Heart left ventricle (tissue), 13 donors: ENCODE results near the gene ATF7.

Source experiments
- POLR2A ChIP-seq, 2 donors: fragments of 450-650 bp; IDR thresholded peaks; one replicate each; pipeline ENCODE4 v1.6.1; 2017; ENCODE audit warnings: antibody characterized with exemption in 2 of 2, mild to moderate bottlenecking in 2 of 2, moderate library complexity in 2 of 2
- TF ChIP-seq, protein P1 (sequence below), 12 donors: fragments of 200-600 bp; sonication (generic) in 4 of 12; IDR thresholded peaks; one replicate each; pipeline versions ENCODE4 v1.5.0 to v1.8.0; 2018 to 2022; ENCODE audit warnings: antibody characterized with exemption in 12 of 12, mild to moderate bottlenecking in 5 of 12
- donor health status: ischemic (EF 13 %, LVEDD 7.1; RV severe dilation, severe dysfunction).
- donor health status: DM: no; HTN: yes; CAD: no.
- donor health status: DM: no; HTN: no; CAD: no.
- donor health status: ischemic (EF 25% LVEDD 6.9; RV normal size, moderate dysfunction).
- donor health status: ischemic (EF 25% LVEDD 5.7; RV mildly dilated, moderate dysfunction).
- donor health status: ischemic (EF 35%, LVEDD 5.7; RV mildly dilated, moderate dysfunction).
- donor health status: nonischemic (EF 11% LVEDD 7.7; RV severe dilation, severe dysfunction).
- donor health status: DM: yes; HTN: yes; CAD: no.
- donor health status: PGD.
- donor health status: ischemic (EF 29% LVEDD 5.4; RV normal size, mild dysfunction).
- donor health status: nonischemic (EF 23%, LVEDD 6.1; RV moderate dilation, normal function).

DNA sequence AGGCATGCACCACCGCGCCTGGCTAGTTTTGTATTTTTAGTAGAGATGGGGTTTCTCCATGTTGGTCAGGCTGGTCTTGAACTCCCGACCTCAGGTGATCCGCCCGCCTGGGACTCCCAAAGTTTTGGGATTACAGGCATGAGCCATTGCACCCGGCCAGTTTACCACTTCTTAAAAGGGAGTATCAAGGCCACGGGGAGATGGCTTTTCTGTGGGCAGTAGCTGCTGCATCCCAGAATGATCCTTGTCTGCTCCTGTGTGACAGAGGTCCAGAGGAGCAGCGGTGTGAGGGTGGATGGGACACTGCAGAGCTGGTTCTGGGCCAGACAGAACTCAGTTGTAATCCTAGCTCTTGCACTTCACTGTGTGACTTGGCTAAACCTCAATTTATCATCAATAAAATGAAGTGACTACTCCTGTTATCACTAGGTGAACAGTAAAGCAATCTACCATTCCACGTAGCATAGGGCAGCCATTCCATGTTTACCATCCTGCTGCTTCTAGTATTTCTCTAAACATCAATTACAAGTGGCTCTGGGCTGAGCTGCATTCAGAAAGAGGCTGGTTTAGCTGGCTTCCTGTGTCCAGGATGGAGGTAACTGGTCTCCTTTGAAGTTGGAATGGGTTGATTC lies 115.9 kb downstream of the ATF7 start:
- TF ChIP-seq, protein P1, sequence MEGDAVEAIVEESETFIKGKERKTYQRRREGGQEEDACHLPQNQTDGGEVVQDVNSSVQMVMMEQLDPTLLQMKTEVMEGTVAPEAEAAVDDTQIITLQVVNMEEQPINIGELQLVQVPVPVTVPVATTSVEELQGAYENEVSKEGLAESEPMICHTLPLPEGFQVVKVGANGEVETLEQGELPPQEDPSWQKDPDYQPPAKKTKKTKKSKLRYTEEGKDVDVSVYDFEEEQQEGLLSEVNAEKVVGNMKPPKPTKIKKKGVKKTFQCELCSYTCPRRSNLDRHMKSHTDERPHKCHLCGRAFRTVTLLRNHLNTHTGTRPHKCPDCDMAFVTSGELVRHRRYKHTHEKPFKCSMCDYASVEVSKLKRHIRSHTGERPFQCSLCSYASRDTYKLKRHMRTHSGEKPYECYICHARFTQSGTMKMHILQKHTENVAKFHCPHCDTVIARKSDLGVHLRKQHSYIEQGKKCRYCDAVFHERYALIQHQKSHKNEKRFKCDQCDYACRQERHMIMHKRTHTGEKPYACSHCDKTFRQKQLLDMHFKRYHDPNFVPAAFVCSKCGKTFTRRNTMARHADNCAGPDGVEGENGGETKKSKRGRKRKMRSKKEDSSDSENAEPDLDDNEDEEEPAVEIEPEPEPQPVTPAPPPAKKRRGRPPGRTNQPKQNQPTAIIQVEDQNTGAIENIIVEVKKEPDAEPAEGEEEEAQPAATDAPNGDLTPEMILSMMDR (IDR thresholded peaks at IDR 0.05), result no peak
- no peak for TF ChIP-seq POLR2A (IDR thresholded peaks at IDR 0.05)
